A673 (cell line): ENCODE measurements around the gene KDM8.

Experiments
- EZH2 ChIP-seq: fragments of 200-600 bp; sonication (generic); IDR thresholded peaks from 2 replicates; pipeline ENCODE4 v1.6.1; 2017; ENCODE audit warnings: borderline replicate concordance, low read depth, mild to moderate bottlenecking, mixed read lengths, antibody characterized with exemption, low read length; ENCODE audit not compliant: poor library complexity, severe bottlenecking
- TF ChIP-seq, protein P1 (sequence below): fragments of 300-800, 200-600 bp; sonication (generic); conservative IDR thresholded peaks from 2 replicates; pipeline ENCODE4 v1.5.1; 2017; ENCODE audit warnings: low read depth, mild to moderate bottlenecking, antibody characterized with exemption, low read length, moderate library complexity, mixed read lengths

DNA sequence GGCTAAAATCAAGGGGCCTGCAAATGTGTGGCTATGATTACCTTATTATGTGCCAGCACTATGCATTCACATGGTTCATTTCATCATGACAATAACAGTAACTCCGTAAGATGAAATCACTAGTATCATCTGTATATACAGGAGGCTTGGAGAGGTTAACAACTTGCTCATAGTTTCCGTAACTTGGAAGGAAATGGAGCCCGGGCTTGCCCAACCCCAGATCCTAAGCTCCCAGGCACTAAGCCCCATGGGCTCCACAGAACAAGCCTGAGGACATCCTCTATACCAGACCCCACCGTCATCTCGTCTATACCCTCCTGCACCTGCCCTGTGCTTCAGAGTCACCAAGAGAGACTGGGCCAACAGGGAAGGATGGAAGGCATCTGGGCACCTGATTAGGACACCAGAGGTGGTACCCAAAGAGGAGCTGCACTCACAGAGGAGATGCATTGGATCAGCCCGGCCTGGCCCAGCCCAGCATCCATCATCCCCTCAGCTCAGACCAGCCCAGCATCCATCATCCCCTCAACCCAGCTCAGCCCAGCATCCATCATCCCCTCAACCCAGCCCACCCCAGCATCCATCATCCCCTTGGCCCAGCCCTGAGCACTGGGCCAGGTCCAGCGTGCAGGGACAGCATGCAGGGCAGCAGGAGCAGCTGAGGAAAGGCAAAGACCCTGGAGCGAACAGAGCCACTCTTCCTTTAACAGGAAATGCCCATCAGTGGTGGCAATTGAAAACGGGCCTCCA is 36.8 kb downstream of the KDM8 start:
- TF ChIP-seq, protein P1, sequence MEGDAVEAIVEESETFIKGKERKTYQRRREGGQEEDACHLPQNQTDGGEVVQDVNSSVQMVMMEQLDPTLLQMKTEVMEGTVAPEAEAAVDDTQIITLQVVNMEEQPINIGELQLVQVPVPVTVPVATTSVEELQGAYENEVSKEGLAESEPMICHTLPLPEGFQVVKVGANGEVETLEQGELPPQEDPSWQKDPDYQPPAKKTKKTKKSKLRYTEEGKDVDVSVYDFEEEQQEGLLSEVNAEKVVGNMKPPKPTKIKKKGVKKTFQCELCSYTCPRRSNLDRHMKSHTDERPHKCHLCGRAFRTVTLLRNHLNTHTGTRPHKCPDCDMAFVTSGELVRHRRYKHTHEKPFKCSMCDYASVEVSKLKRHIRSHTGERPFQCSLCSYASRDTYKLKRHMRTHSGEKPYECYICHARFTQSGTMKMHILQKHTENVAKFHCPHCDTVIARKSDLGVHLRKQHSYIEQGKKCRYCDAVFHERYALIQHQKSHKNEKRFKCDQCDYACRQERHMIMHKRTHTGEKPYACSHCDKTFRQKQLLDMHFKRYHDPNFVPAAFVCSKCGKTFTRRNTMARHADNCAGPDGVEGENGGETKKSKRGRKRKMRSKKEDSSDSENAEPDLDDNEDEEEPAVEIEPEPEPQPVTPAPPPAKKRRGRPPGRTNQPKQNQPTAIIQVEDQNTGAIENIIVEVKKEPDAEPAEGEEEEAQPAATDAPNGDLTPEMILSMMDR: no peak
- TF ChIP-seq EZH2: no peak
